COLO668 (cell line): Measurements from ENCODE around the gene COL25A1.

Experiments
- DNase-seq: peaks from one replicate; lab custom pipeline; 2025; ENCODE audit not compliant: unreplicated experiment; lab: John Stamatoyannopoulos, UW

Gene COL25A1

GRCh38 chr4:108783665-108784463 is 518.6 kb downstream of the COL25A1 start:
- DNase-seq: no peak

- no peak for DNase-seq
These were observed 522.5 kb downstream of the COL25A1 start for GRCh38 chr4:108779958-108780357.

- no peak for DNase-seq
These were observed 525.1 kb downstream of the COL25A1 start for GRCh38 chr4:108777388-108777787.

- DNase-seq: no peak
These were observed 526.5 kb downstream of the COL25A1 start for GRCh38 chr4:108775921-108776320.

GRCh38 chr4:108774809-108775530 is 527.5 kb downstream of the COL25A1 start:
- DNase-seq: no peak

GRCh38 chr4:108772402-108772801 is 530.1 kb downstream of the COL25A1 start:
- no peak for DNase-seq

- DNase-seq: no peak
These were observed 536.4 kb downstream of the COL25A1 start for GRCh38 chr4:108766058-108766457.

GRCh38 chr4:108763986-108764385 is 538.5 kb downstream of the COL25A1 start:
- DNase-seq: no peak

- no peak for DNase-seq
These were observed 539.2 kb downstream of the COL25A1 start for GRCh38 chr4:108763226-108763593.

GRCh38 chr4:108762559-108763225 is 539.8 kb downstream of the COL25A1 start, which contains the start of gene ETNPPL:
Gene ETNPPL, minus strand, starts transcription at chr4:108763053. Its CDS starts 155 bp downstream, at chr4:108762898.
- DNase-seq: peak; percentile 50
